Measurements from ENCODE around the gene STEAP1B. TPM values are rescaled to one million over a fixed set of nuclear protein-coding genes. Genes with fewer than 3 reads are reported as not detected.

The STEAP1B gene
- total RNA-seq, 1 donor from 2014 or later, result 1.3 TPM

- Histone ChIP-seq H3K27ac (ENCODE audit: low read depth, low read length) (no peak overlapping the region), H3K4me3 (ENCODE audit: insufficient read depth, low read depth, low read length) (no peak overlapping the region), H2AFZ (ENCODE audit: low read depth, low read length) (no peak overlapping the region), H3K9me3 (ENCODE audit: insufficient read depth, low read depth, low read length) (no peaks in the 10 kb centered on the region), H3K79me2 (ENCODE audit: insufficient read depth, low read length) (no peaks in the 10 kb centered on the region), H3K4me1 (ENCODE audit: insufficient read depth, low read length) (peaks cover 6% of the 10 kb centered on the region), H3K36me3 (ENCODE audit: insufficient read depth, low read length) (no peaks in the 10 kb centered on the region), H3K9ac (ENCODE audit: low read length) (no peak overlapping the region), H3K4me2 (ENCODE audit: low read length) (no peak overlapping the region), H4K20me1 (ENCODE audit: insufficient read depth, low read length) (no peaks in the 10 kb centered on the region), H3K27me3 (ENCODE audit: insufficient read depth, low read length) (no peaks in the 10 kb centered on the region)
- H3K27me3 Mint-ChIP-seq (ENCODE audit: low read depth, unreplicated experiment), result peaks cover 7% of the 10 kb centered on the region
- FAIRE-seq, result no peak
- DNase-seq (ENCODE audit: low read depth), result no peak
- no peak overlapping the region for H3K4me3 Mint-ChIP-seq (ENCODE audit: unreplicated experiment)
- H3K9me3 Mint-ChIP-seq (ENCODE audit: unreplicated experiment), result peaks cover 6% of the 10 kb centered on the region
- H3K4me1 Mint-ChIP-seq (ENCODE audit: low read depth, unreplicated experiment), result peaks cover 11% of the 10 kb centered on the region
- peak overlapping the region; percentile 72 for H3K27ac Mint-ChIP-seq (ENCODE audit: unreplicated experiment)
- TF ChIP-seq EZH2 (IDR thresholded peaks at IDR 0.05; ENCODE audit: insufficient read depth, low read length) (no peak), CTCF (IDR thresholded peaks at IDR 0.05; ENCODE audit: insufficient read depth, low read depth, low read length) (no peak)
- peaks cover 7% of the 10 kb centered on the region for H3K36me3 Mint-ChIP-seq (ENCODE audit: low read depth, unreplicated experiment)
Measured at GRCh38 chr7:22486597-22486996, 13.4 kb downstream of the STEAP1B start.

- H3K27me3 Mint-ChIP-seq (ENCODE audit: low read depth, unreplicated experiment), result peaks cover 8% of the 10 kb centered on the region
- Histone ChIP-seq H3K36me3 (ENCODE audit: insufficient read depth, low read length) (no peaks in the 10 kb centered on the region), H3K9ac (ENCODE audit: low read length) (no peak overlapping the region), H4K20me1 (ENCODE audit: insufficient read depth, low read length) (no peaks in the 10 kb centered on the region), H3K4me3 (ENCODE audit: insufficient read depth, low read depth, low read length) (no peak overlapping the region), H2AFZ (ENCODE audit: low read depth, low read length) (no peak overlapping the region), H3K4me1 (ENCODE audit: insufficient read depth, low read length) (peaks cover 6% of the 10 kb centered on the region), H3K4me2 (ENCODE audit: low read length) (no peak overlapping the region), H3K27me3 (ENCODE audit: insufficient read depth, low read length) (no peaks in the 10 kb centered on the region), H3K79me2 (ENCODE audit: insufficient read depth, low read length) (no peaks in the 10 kb centered on the region), H3K9me3 (ENCODE audit: insufficient read depth, low read depth, low read length) (no peaks in the 10 kb centered on the region), H3K27ac (ENCODE audit: low read depth, low read length) (no peak overlapping the region)
- DNase-seq (ENCODE audit: low read depth) (peak; percentile 36), FAIRE-seq (no peak)
- peaks cover 6% of the 10 kb centered on the region for H3K9me3 Mint-ChIP-seq (ENCODE audit: unreplicated experiment)
- H3K4me3 Mint-ChIP-seq (ENCODE audit: unreplicated experiment), result no peak overlapping the region
- H3K36me3 Mint-ChIP-seq (ENCODE audit: low read depth, unreplicated experiment), result peaks cover 7% of the 10 kb centered on the region
- no peak for TF ChIP-seq EZH2 (IDR thresholded peaks at IDR 0.05; ENCODE audit: insufficient read depth, low read length)
- no peak for TF ChIP-seq CTCF (IDR thresholded peaks at IDR 0.05; ENCODE audit: insufficient read depth, low read depth, low read length)
- no peak overlapping the region for H3K27ac Mint-ChIP-seq (ENCODE audit: unreplicated experiment)
- H3K4me1 Mint-ChIP-seq (ENCODE audit: low read depth, unreplicated experiment), result peaks cover 11% of the 10 kb centered on the region
Measured at GRCh38 chr7:22485189-22485588, 14.8 kb downstream of the STEAP1B start.

- peaks cover 11% of the 10 kb centered on the region for H3K4me1 Mint-ChIP-seq (ENCODE audit: low read depth, unreplicated experiment)
- FAIRE-seq, result no peak
- Histone ChIP-seq H3K36me3 (ENCODE audit: insufficient read depth, low read length) (no peaks in the 10 kb centered on the region), H3K4me2 (ENCODE audit: low read length) (no peak overlapping the region), H3K4me1 (ENCODE audit: insufficient read depth, low read length) (peaks cover 6% of the 10 kb centered on the region), H3K9ac (ENCODE audit: low read length) (no peak overlapping the region), H2AFZ (ENCODE audit: low read depth, low read length) (no peak overlapping the region), H3K27ac (ENCODE audit: low read depth, low read length) (no peak overlapping the region), H3K9me3 (ENCODE audit: insufficient read depth, low read depth, low read length) (no peaks in the 10 kb centered on the region), H3K79me2 (ENCODE audit: insufficient read depth, low read length) (no peaks in the 10 kb centered on the region), H3K27me3 (ENCODE audit: insufficient read depth, low read length) (no peaks in the 10 kb centered on the region), H3K4me3 (ENCODE audit: insufficient read depth, low read depth, low read length) (no peak overlapping the region), H4K20me1 (ENCODE audit: insufficient read depth, low read length) (no peaks in the 10 kb centered on the region)
- H3K9me3 Mint-ChIP-seq (ENCODE audit: unreplicated experiment), result peaks cover 6% of the 10 kb centered on the region
- DNase-seq (ENCODE audit: low read depth), result no peak
- peaks cover 7% of the 10 kb centered on the region for H3K36me3 Mint-ChIP-seq (ENCODE audit: low read depth, unreplicated experiment)
- peaks cover 13% of the 10 kb centered on the region for H3K27me3 Mint-ChIP-seq (ENCODE audit: low read depth, unreplicated experiment)
- no peak overlapping the region for H3K27ac Mint-ChIP-seq (ENCODE audit: unreplicated experiment)
- no peak overlapping the region for H3K4me3 Mint-ChIP-seq (ENCODE audit: unreplicated experiment)
- TF ChIP-seq EZH2 (IDR thresholded peaks at IDR 0.05; ENCODE audit: insufficient read depth, low read length) (no peak), CTCF (IDR thresholded peaks at IDR 0.05; ENCODE audit: insufficient read depth, low read depth, low read length) (no peak)
Measured at GRCh38 chr7:22482503-22482902, 17.5 kb downstream of the STEAP1B start.

Measured in astrocyte (in vitro differentiated cells and primary cell).